ENCODE measurements around the gene ENO3. TPM values are rescaled to one million over a fixed set of nuclear protein-coding genes. Genes with fewer than 3 reads are reported as not detected.

The ENO3 gene
- total RNA-seq, 1 donor from 2014 or later: 25.3 TPM

DNA sequence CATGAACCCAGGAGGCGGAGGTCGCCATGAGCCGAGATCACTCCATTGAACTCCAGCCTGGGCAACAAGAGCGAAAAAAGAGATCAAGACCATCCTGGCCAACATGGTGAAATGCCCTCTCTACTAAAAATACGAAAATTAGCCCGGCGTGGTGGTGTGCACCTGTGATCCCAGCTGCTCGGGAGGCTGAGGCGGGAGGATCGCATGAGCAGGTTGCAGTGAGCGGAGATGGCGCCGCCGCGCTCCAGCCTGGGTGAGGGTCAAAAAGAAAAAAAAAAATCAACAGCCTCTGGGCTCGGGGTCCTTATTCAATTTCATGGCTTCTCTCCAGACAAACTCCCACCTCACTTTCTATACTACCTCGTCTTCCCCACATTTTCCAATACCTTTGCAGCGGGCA lies 22.0 kb upstream of the ENO3 start:
- Mint-ChIP-seq H3K27me3 (ENCODE audit: low read depth) (no peaks in the 10 kb centered on the region), H3K36me3 (peaks cover 1% of the 10 kb centered on the region), H3K27ac (no peak overlapping the region), H3K4me1 (peaks cover 4% of the 10 kb centered on the region), H3K4me3 (no peak overlapping the region), H3K9me3 (no peaks in the 10 kb centered on the region)
- no peak for DNase-seq (ENCODE audit: low spot score in 2 of 2, unreplicated experiment in 2 of 2)
- TF ChIP-seq, protein P1, sequence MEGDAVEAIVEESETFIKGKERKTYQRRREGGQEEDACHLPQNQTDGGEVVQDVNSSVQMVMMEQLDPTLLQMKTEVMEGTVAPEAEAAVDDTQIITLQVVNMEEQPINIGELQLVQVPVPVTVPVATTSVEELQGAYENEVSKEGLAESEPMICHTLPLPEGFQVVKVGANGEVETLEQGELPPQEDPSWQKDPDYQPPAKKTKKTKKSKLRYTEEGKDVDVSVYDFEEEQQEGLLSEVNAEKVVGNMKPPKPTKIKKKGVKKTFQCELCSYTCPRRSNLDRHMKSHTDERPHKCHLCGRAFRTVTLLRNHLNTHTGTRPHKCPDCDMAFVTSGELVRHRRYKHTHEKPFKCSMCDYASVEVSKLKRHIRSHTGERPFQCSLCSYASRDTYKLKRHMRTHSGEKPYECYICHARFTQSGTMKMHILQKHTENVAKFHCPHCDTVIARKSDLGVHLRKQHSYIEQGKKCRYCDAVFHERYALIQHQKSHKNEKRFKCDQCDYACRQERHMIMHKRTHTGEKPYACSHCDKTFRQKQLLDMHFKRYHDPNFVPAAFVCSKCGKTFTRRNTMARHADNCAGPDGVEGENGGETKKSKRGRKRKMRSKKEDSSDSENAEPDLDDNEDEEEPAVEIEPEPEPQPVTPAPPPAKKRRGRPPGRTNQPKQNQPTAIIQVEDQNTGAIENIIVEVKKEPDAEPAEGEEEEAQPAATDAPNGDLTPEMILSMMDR (IDR thresholded peaks at IDR 0.05; ENCODE audit: unreplicated experiment): no peak

DNA sequence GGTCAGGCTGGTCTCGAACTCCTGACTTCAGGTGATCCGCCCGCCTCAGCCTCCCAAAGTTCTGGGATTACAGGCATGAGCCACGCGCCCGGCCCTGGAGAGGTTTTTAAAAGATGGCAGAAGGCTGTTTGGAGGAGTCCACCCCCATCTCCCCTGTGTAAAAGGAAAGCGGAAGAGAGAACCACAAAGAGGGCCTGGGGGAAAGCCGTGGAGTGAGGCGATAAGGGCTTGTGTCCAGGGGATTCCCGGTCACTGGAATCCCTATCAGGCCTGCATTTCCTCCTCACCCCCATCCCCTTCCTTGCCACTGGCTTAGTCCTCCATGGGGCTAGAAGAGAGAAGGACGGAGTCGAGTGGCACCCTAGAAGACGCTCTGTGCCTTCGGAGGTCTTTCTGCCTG lies 19.0 kb upstream of the ENO3 start, which contains the start of gene GP1BA:
GP1BA (plus strand) TSS at position 315 of the 400 bp plus-strand sequence. CDS start 328 bp downstream, outside the sequence.
- Mint-ChIP-seq H3K4me3 (no peak within 1 kb of the TSS), H3K4me1 (peaks cover 9% of the 10 kb centered on the region), H3K36me3 (peaks cover 3% of the 10 kb centered on the region), H3K27me3 (ENCODE audit: low read depth) (no peaks in the 10 kb centered on the region), H3K9me3 (no peaks in the 10 kb centered on the region), H3K27ac (no peak within 1 kb of the TSS)
- DNase-seq (ENCODE audit: low spot score in 2 of 2, unreplicated experiment in 2 of 2): no peak
- TF ChIP-seq, protein P1 (IDR thresholded peaks at IDR 0.05; ENCODE audit: unreplicated experiment): no peak

DNA sequence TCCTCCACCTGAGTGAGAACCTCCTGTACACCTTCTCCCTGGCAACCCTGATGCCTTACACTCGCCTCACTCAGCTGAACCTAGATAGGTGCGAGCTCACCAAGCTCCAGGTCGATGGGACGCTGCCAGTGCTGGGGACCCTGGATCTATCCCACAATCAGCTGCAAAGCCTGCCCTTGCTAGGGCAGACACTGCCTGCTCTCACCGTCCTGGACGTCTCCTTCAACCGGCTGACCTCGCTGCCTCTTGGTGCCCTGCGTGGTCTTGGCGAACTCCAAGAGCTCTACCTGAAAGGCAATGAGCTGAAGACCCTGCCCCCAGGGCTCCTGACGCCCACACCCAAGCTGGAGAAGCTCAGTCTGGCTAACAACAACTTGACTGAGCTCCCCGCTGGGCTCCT lies 18.2 kb upstream of the ENO3 start:
- TF ChIP-seq, protein P1 (IDR thresholded peaks at IDR 0.05; ENCODE audit: unreplicated experiment): no peak
- Mint-ChIP-seq H3K4me1 (peaks cover 9% of the 10 kb centered on the region), H3K27me3 (ENCODE audit: low read depth) (no peaks in the 10 kb centered on the region), H3K36me3 (peaks cover 3% of the 10 kb centered on the region), H3K9me3 (no peaks in the 10 kb centered on the region), H3K27ac (no peak overlapping the region), H3K4me3 (no peak overlapping the region)
- no peak for DNase-seq (ENCODE audit: low spot score in 2 of 2, unreplicated experiment in 2 of 2)

DNA sequence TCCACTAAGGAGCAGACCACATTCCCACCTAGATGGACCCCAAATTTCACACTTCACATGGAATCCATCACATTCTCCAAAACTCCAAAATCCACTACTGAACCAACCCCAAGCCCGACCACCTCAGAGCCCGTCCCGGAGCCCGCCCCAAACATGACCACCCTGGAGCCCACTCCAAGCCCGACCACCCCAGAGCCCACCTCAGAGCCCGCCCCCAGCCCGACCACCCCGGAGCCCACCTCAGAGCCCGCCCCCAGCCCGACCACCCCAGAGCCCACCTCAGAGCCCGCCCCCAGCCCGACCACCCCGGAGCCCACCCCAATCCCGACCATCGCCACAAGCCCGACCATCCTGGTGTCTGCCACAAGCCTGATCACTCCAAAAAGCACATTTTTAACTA lies 17.3 kb upstream of the ENO3 start:
- Mint-ChIP-seq H3K9me3 (no peaks in the 10 kb centered on the region), H3K4me1 (peaks cover 16% of the 10 kb centered on the region), H3K27me3 (ENCODE audit: low read depth) (no peaks in the 10 kb centered on the region), H3K27ac (no peak overlapping the region), H3K4me3 (no peak overlapping the region), H3K36me3 (peaks cover 3% of the 10 kb centered on the region)
- no peak for DNase-seq (ENCODE audit: low spot score in 2 of 2, unreplicated experiment in 2 of 2)
- TF ChIP-seq, protein P1 (IDR thresholded peaks at IDR 0.05; ENCODE audit: unreplicated experiment): no peak

DNA sequence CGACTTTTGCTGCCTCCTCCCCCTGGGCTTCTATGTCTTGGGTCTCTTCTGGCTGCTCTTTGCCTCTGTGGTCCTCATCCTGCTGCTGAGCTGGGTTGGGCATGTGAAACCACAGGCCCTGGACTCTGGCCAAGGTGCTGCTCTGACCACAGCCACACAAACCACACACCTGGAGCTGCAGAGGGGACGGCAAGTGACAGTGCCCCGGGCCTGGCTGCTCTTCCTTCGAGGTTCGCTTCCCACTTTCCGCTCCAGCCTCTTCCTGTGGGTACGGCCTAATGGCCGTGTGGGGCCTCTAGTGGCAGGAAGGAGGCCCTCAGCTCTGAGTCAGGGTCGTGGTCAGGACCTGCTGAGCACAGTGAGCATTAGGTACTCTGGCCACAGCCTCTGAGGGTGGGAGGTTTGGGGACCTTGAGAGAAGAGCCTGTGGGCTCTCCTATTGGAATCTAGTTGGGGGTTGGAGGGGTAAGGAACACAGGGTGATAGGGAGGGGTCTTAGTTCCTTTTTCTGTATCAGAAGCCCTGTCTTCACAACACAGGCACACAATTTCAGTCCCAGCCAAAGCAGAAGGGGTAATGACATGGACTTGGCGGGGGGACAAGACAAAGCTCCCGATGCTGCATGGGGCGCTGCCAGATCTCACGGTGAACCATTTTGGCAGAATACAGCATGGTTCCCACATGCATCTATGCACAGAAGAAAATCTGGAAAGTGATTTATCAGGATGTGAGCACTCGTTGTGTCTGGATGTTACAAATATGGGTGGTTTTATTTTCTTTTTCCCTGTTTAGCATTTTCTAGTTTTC lies 16.5 kb upstream of the ENO3 start:
- no peak for DNase-seq (ENCODE audit: low spot score in 2 of 2, unreplicated experiment in 2 of 2)
- TF ChIP-seq, protein P1 (IDR thresholded peaks at IDR 0.05; ENCODE audit: unreplicated experiment): no peak
- Mint-ChIP-seq H3K27me3 (ENCODE audit: low read depth) (no peaks in the 10 kb centered on the region), H3K4me3 (no peak overlapping the region), H3K27ac (peak overlapping the region; percentile 39), H3K4me1 (peaks cover 22% of the 10 kb centered on the region), H3K36me3 (peaks cover 3% of the 10 kb centered on the region), H3K9me3 (no peaks in the 10 kb centered on the region)
